Suppressor macrophage (primary cell): ENCODE measurements around the gene CNPY4.
"Not testable (repeated sequence)": the region's sequence is repeated elsewhere in the genome, so short reads cannot be mapped to it uniquely, and the experiment has no call there.

Source experiments
- DNase-seq, 4 experiments: peaks; one replicate each; pipeline ENCODE4 v3.0.0-alpha.2; 2020 to 2022

Gene CNPY4

DNA sequence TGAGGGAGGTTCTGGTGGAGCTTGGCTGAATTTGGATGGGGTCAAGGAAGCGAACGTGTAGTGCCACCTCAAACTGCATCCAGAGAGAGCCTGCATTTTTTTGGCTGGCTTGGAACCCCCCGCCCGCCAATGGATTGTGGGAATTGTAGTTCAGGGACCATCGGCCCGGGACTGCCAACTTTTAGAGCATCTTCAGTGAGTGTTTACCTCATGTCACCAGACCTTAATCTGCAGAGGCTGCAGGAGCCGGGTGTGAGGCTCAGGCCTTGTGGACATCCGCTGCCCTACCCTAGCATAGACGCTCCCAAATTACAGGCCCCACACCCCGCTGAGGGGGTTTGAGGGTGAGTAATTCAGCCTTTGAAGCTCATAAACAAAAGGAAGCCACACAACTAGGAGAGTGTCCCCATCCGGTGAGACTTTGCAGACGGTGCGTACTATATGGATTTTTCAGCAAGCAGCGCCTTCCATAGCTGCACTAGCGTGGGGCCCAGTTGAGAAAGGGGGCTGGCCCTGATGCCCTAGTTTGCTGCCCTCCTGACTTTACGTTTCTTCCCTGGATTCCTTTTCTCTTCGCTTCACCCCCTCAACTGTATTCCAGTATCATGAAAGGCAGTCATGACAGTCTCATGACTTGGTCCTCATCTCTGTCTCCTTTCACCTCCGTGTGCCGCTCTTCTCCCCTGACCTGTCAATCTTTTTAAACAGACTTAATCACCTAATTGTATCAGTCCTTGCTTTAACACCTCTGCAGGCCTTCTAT, 717 bp downstream of the CNPY4 start:
- DNase-seq = peak; percentile 40 to 61 (median 52)

DNA sequence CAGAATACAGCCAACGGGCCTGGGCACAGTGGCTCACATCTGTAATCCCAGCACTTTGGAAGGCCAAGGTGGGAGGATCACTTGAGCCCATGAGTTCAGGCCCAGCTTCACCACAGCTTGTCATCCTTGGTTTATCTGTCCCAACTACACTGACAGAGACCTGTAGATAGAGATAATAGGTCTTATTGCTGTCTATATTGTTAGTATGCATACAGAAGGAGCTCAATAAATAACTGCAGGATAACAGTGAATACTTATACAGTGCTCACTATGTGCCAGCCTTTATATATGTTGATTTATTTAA, 1.3 kb downstream of the CNPY4 start:
- DNase-seq = no peak

DNA sequence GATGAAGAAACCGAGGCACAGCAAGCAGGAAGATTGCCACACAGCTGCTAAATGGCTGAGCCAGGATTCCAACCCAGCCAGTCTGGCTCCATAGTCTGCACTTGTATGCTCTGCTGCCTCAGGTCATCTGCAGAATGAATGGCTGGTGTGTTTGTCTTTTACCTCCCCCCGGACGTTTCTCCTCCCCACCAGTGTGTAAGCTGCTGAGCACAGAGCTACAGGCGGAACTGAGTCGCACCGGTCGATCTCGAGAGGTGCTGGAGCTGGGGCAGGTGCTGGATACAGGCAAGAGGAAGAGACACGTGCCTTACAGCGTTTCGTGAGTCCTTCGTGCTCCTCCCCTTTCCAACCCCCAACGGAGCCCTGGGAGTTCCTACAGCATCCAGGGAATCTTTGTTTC, 2.6 kb downstream of the CNPY4 start:
- no peak for DNase-seq

DNA sequence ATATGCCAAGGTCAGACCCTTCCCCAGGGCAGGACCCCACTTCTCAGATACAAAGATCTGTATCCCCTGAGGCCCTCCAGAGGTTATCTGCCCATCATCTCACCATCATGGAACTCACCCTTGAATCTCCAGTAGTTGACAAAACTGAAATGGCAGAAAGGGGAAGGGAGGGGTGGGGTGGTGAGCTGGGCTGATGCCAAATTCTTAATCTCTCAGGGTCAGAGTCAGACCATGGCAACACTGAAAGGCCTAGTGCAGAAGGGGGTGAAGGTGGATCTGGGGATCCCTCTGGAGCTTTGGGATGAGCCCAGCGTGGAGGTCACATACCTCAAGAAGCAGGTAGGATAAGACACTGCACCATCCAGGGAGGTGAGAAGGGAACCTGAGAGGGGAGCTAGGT, 3.1 kb downstream of the CNPY4 start:
- no peak for DNase-seq

DNA sequence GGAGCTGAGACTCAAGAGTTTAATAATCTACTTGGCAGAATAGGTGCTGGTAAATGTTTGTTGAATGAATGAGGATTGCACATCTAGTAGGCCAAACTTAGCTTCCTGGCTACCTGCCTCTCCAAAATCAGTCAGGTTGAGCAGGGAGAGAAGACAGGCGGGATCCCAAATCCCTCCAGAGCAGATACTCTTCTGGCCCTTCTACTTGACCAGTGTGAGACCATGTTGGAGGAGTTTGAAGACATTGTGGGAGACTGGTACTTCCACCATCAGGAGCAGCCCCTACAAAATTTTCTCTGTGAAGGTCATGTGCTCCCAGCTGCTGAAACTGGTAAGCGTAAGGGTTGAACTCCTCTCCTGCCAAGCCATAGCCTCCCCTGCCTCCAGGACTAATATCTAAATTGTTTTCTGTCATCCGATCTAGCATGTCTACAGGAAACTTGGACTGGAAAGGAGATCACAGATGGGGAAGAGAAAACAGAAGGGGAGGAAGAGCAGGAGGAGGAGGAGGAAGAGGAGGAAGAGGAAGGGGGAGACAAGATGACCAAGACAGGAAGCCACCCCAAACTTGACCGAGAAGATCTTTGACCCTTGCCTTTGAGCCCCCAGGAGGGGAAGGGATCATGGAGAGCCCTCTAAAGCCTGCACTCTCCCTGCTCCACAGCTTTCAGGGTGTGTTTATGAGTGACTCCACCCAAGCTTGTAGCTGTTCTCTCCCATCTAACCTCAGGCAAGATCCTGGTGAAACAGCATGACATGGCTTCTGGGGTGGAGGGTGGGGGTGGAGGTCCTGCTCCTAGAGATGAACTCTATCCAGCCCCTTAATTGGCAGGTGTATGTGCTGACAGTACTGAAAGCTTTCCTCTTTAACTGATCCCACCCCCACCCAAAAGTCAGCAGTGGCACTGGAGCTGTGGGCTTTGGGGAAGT, 5.1 kb downstream of the CNPY4 start:
- no peak for DNase-seq

DNA sequence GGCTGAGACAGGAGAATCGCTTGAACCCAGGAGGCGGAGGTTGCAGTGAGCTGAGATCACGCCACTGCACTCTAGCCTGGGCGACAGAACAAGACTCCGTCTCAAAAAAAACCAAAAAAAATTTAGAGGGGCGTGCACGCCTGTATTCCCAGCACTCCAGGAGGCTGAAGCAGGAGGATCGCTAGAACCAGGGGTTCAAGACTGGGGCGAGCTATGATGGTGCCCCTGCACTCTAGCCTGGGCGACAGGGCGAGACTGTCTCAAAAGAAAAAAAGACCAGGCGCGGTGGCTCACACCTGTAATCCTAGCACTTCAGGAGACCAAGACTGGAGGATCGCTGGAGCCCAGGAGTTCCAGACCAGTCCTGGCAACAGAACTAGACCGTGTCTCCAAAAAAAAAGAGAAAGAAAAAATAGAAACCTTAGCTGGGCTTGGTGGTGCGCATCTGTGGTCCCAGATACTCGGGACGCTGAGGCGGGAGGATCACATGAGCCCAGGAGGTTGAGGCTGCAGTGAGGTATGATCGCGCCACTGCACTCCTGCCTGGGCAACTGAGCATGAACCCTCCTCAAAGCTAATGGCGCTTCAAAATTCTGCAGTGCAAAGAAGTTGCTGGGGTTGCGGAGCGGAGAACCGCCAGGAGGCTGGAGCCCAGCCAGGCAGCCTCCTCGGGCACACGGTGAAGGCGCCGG, 7.0 kb downstream of the CNPY4 start:
- DNase-seq = no peak

DNA sequence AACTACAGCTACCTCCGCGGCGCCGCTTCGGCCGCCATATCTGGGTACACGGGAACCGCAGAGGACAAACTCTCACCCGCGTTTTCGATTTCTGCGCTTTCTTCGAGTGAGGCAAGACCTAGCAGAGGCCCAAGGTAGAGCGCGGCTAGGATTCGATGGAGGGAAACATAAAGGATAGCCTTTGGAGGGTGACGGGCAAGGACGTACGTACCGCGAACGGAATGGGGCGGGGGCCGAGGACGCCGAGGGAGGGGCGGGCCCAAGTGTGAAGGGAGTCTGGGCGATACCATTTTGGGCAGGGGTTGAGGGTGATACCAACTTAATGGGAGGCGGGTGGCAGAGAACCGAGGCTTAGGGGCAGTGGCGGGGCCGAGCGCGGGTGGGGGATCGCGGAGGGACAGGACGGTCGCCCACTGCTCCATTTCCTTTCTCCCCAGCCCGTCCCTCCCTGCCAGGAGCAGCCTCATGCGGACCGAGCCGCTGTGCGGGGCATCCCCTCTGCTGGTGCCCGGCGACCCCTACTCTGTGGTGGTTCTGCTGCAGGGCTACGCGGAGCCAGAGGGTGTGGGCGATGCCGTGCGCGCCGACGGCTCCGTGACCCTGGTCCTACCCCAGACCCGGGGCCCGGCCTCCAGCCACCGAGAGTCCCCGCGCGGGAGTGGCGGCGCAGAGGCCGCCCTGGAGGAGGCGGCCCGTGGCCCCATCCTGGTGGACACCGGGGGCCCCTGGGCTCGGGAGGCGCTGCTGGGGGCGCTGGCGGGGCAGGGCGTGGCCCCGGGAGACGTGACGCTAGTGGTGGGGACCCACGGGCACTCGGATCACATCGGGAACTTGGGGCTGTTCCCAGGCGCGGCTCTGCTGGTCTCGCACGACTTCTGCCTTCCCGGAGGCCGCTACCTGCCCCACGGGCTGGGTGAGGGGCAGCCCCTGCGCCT, 7.8 kb downstream of the CNPY4 start, which contains the start of gene MBLAC1:
Gene MBLAC1 (plus strand): TSS at position 37 of the 935 bp plus-strand sequence. CDS start 429 bp downstream, at position 466.
- peak; percentile 91 to 95 (median 94) for DNase-seq

DNA sequence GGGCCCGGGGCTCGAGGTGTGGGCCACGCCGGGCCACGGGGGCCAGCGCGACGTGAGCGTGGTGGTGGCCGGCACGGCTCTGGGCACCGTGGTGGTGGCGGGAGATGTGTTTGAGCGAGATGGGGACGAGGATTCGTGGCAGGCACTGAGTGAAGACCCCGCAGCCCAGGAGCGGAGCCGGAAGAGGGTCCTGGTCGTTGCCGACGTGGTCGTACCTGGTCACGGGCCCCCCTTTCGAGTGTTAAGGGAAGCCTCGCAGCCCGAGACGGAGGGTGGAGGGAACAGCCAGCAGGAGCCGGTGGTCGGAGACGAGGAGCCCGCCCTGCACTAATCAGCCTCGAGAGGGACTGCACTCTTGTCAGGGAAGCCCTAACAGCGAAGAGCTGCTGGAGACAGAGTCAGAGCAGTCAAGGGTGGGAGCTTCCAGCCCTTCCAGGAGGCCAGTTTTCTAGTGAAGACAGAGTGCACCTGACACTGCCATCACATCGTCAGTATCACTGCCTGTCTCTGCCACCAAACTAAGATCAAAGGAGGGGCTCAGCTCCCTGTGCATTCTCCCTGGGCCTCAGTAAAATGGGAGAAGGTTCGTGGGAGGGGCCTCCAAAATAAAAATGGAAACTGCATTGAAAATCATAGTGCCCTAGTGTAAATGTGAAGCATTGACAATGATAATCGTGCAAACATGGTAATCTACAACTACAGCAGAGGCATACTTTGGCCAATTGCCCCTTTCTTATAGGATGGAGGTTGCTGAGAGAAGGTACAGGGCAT, 8.6 kb downstream of the CNPY4 start:
- DNase-seq = peak in 1 of 4 experiments; percentile 14

DNA sequence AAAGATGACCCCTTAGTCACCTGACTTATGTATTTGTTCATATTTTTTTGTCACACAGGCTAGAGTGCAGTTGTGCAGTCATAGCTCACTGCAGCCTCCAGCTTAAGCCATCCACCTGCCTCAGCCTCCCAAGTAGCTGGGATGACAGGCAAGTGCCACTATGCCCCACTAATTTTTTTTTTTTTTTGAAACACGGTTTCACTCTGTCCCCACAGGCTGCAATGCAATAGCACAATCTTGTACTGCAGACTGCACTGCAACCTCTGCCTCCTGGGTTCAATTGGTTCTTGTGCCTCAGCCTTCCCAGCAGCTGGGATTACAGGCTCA, 9.2 kb downstream of the CNPY4 start:
- no peak for DNase-seq

DNA sequence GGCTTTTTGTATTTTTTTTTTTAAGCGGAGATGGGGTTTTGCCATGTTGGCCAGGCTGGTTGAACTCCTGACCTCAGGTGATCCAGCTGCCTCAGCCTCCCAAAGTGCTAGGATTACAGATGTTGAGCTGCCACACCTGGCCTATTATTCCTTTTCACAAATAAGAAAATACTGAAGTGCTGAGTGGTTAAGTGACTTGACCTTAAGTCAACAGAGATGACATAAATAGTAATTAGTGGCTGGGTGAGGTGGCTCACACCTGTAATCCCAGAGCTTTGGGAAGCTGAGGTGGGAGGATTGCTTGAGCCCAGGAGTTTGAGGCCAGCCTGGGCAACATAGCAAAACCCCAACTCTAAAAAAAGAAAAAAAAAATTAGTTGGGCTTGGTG, 10.8 kb downstream of the CNPY4 start:
- not testable (repeated sequence) for DNase-seq

DNA sequence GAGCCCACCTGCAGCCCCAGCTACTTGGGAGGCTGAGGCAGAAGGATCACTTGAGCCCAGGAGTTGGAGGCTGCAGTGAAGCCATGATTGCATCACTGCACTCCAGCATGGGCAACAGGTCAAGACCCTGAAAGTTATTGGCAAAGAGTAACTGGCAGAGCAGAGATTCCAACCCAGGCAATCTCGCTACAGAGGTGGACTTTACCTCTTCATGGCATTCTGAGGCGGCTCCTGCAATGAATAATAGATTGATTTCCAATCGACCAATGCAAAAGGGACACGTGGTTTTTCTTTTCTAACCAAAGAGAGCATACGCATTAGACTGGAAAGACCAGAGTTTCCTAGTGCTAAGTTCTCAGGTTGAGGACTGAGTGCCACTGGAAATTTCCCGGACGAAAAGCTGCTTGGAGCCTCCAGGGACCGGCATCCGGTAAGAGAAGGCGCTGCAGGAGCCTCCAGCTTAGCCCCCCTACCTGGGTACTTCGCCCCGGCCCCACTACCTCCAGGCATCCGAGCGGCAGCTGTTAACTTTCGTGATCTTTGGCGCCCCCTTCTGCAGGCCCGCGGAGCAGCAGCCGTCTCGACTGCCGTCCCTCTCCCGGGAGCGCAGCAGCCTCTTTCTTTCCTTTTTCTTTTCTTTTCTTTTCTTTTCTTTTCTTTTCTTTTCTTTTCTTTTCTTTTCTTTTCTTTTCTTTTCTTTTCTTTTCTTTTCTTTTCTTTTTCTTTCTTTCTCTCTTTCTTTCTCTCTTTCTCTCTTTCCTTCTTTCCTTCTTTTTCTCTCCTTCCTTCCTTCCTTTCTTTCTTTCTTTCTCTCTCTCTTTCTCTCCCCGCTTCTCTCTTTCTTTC, 11.4 kb downstream of the CNPY4 start:
- DNase-seq = peak; percentile 75 to 88 (median 84)

DNA sequence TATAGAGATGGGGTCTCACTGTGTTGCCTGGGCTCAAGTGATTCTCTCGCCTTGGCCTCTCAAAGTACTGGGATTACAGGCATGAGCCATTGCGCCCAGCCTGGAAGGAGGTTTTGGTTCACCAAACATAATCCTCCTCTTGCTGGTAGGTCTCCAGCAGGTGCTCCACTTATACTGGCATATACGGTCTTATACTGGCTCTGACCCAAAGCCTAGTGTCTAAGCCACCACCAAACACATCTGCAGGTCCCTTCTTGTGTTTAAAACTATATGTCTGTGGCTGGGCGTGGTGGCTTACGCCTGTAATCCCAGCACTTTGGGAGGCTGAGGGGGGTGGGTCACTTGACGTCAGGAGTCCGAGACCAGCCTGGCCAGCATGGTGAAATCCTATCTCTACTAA, 12.7 kb downstream of the CNPY4 start:
- no peak for DNase-seq

DNA sequence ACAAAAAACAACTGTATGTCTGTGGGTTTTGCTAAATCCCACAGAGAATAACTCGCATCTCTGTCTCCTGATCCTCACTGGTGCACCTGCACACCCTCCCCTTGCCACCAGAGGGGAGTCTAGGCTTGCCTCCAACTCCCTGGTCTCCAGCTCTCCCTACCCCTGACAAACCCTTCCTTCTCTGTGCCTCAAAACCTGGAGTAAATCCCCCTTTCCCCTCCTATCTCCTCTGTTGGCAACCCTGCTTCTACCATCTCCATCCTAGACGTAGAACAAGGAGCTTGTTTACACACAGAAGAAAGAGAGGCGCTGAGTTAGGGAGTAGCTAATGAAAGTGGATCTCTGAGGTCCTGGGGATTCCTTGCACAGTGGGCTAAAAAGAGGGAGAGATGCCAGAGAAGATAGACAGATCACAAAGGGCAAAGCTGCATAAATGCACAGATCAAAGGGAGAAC, 13.3 kb downstream of the CNPY4 start:
- peak; percentile 76 to 84 (median 80) for DNase-seq

DNA sequence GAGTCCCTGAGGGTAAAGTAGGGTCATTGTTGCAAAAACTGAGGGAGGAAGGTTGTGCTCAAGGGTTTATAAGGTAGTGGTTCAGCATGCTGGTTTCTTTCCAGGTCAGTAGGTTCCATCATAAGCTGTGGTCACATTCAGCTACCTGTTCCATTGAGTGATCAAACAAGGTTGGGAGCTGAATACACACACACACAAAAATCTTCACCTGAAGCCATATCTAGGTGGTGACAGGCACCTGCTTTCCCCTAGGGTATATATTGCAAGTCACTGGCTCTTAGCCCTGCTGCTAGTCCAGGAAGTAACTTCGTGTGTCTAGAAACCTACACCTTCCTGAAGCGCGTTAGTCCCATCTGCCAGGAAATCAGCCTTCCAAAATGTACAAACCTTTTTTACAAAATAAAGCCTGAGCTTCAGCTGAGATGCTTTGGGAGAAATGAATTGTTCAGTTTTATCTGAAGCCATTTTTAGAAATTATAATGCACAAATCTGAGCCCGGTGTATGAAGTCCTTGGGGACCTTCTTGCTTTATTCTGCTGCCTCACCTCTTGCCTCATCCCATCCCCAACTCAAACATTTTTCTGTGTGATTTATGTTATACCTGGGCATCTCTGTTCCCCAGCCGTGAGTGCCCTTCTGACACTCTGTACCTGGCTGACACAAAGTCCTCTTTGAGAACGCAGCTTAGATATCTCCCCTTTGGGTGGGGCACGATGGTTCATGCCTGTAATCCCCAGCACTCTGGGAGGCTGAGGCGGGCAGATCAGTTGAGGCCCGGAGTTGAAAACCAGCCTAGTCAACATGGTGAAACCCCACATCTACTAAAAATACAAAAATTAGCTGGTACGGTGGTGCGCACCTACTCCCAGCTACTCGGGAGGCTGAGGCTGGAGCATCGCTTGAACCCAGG, 18.7 kb downstream of the CNPY4 start:
- DNase-seq = no peak

DNA sequence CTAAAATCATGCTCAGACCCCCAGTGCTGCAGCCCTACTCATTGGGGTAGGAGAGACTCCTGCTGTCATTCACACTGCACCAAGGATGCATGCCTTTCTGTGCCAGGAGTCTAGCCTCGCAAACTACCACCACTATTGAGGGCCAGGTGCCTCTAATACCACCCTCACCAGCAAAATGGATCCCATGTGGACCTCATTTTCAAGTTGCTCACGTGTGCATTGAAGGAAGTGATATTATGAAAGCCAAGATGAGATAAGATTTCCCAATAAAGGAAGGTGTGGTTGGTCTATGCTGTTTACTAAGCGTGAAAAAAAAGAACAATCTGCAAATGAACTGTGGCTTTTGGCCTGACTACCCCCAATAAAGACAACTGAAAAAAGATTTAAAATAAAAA, 22.1 kb downstream of the CNPY4 start:
- DNase-seq = peak in 2 of 4 experiments; percentile 27 to 40

DNA sequence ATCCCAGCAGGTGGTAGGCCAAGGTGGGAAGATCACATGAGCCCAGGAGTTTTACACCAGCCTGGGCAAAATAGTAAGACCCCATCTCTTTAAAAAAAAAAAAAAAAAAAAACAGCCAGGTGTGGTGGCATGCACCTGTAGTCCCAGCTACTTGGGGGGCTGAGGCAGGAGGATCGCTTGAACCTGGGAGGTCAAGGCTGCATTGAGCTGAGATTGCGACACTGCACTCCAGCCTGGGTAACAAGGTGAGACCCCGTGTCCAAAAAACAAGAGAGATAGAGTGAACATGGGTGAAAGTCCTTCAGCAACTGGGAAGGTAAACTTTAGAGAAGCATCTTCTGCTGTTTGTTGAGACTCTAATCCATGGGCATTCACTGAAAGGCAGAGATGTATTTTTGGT, 23.0 kb downstream of the CNPY4 start:
- DNase-seq = no peak

DNA sequence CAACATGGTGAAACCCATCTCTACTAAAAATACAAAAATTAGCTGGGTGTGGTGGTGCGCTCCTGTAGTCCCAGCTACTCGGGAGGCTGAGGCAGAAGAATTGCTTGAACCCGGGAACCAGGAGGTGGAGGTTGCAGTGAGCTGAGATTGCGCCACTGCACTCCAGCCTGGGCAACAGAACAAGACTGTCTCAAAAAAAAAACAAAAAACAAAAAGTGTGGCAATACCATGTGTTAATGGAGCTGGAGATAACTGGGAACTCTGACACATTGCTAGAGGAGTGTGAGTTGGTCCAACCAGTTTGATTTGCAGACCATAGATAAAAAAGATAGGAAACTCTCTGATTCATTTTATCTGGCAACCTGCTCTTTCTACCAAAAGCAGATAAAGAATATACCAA, 26.9 kb downstream of the CNPY4 start:
- DNase-seq = not testable (repeated sequence)

DNA sequence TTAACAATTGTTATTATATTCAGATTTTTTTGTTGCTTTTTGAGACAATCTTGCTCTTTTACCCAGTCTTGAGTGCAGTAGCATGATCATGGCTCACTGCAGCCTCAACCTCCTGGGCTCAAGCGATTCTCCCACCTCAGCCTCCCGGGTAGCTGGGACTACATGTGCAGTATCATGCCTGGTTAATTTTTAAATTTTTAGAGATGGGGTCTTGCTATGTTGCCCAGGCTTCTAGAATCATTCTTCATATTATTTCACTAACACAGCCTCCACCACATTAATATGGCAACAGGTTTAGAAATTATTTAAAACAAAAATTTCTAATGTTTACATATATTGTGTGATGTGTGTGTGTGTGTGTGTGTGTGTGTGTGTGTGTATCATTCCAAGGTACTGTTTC, 27.8 kb downstream of the CNPY4 start:
- DNase-seq = no peak

DNA sequence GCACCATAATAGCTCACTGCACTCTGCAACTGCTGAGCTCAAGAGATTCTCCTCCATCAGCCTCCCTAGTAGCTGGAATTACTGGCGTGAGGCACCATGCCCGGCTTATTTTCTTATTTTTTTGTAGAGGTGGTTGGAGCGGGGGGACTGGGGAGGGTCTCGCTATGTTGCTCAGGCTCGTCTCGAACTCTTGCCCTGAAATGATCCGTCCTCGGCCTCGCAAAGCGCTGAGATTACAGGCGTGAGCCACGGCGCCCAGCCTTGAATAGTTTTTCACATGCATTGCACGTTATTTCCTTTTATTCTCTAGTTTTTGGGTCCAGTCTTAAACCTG, 28.8 kb downstream of the CNPY4 start:
- no peak for DNase-seq
